Gastrocnemius medialis (tissue), 4 donors: Measurements from ENCODE around the gene LRRK1.

Experiments
- POLR2A ChIP-seq, 2 donors: fragments of 450-650 bp; IDR thresholded peaks; one replicate each; pipeline ENCODE4 v1.6.1; 2017; ENCODE audit warnings: antibody characterized with exemption in 2 of 2, mild to moderate bottlenecking in 2 of 2, moderate library complexity in 2 of 2
- TF ChIP-seq, protein P1 (sequence below), 5 experiments: fragments of 450-650 bp in 3 of 5; fragments of 200-600 bp in 2 of 5; sonication (generic) in 2 of 5; IDR thresholded peaks in 4 of 5; conservative IDR thresholded peaks in 1 of 5; 1 replicate in 4 of 5; 2 replicates in 1 of 5; pipeline ENCODE4 v1.5.1; 2016 to 2019; ENCODE audit warnings: antibody characterized with exemption in 5 of 5, mild to moderate bottlenecking in 3 of 5, moderate library complexity in 3 of 5

DNA sequence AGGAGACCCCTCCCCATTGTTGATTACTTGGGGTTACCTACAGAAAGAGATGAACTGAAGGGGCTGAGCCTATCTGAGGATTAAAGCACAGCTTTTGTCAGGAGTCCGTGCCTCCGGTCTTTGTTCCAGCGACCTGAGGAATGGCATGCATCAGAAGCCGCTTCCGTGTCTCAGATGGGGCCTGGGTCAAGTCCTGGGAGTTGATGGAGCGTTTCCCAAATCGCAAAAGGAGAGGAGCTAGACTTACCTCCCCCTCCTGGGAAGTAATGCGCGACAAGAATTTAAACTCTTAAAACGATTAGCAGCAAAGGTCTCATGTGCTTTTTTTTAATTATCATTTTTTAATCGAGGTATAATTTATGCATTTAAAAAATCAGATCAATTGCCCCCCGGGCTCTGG, 40.5 kb upstream of the LRRK1 start:
- TF ChIP-seq, protein P1, sequence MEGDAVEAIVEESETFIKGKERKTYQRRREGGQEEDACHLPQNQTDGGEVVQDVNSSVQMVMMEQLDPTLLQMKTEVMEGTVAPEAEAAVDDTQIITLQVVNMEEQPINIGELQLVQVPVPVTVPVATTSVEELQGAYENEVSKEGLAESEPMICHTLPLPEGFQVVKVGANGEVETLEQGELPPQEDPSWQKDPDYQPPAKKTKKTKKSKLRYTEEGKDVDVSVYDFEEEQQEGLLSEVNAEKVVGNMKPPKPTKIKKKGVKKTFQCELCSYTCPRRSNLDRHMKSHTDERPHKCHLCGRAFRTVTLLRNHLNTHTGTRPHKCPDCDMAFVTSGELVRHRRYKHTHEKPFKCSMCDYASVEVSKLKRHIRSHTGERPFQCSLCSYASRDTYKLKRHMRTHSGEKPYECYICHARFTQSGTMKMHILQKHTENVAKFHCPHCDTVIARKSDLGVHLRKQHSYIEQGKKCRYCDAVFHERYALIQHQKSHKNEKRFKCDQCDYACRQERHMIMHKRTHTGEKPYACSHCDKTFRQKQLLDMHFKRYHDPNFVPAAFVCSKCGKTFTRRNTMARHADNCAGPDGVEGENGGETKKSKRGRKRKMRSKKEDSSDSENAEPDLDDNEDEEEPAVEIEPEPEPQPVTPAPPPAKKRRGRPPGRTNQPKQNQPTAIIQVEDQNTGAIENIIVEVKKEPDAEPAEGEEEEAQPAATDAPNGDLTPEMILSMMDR (IDR thresholded peaks at IDR 0.05 in 4 of 5, conservative IDR thresholded peaks at IDR 0.05 in 1 of 5) = no peak
- no peak for TF ChIP-seq POLR2A (IDR thresholded peaks at IDR 0.05)
